HG02623 (cell line): ENCODE results near the gene SKIC8.

ENCODE experiments used
- ATAC-seq: cut with Tn5 transposase; IDR thresholded peaks from one replicate; pipeline ENCODE4 v1.9.1; 2021; ENCODE audit warnings: moderate library complexity; ENCODE audit not compliant: unreplicated experiment

Gene SKIC8

DNA sequence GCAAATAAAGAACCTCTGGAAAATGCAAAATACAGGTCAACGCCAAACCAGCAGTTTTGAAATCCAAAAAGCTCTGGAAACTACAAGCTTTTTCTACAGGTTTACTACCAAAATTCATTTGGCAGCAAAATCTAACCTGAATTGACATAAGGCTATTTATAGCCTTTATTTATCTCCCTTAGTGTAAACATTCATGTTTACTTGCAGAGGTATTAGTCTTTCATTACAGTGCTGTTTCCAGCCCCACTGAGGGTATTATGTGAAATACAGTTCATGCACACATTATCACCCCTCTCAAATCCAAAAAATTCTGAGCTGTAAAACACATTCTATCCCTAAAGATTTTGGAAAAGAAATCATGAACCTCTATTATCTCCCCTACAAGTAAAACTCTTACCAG, 7.2 kb downstream of the SKIC8 start:
- ATAC-seq = no peak

DNA sequence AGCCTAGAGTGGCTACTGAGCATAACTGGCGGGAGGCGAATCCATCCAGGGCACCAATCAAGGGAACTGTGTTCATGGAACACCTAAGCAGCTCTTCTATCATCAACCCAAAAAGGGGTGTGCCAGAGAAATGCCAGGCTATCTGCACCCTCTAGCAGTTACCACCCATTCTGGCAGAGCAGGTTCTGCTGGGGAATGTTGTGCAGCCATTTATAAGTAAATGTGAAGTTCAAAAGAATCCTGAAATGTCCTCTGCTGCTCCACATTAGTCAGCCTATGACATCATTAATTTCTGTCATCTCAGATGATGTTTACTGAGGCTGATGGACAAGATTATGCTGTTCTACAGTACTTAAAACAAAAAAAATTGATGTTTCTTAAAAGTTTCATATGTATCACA, 7.7 kb downstream of the SKIC8 start:
- ATAC-seq = no peak

- no peak for ATAC-seq
Observed at GRCh38 chr15:78291052-78291451, 8.4 kb downstream of the SKIC8 start.

DNA sequence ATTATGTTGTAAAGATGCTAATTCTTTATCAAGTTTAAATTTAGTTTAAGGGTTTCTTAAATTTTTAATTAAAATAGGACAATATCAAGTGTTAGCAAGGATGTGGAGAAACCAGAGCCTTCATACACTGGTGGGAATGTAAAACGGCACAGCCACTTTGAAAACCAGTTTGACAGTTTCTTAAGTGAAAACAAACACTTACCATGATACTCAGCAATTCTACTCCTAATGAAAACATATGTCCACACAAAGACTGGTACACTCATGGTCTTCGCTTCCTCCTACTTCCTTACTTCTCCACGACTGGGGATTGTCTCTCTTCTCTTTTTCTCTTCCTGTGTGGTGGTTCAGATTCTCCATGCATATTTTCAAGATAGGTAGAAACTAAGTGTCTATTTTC, 9.2 kb downstream of the SKIC8 start:
- ATAC-seq = no peak

DNA sequence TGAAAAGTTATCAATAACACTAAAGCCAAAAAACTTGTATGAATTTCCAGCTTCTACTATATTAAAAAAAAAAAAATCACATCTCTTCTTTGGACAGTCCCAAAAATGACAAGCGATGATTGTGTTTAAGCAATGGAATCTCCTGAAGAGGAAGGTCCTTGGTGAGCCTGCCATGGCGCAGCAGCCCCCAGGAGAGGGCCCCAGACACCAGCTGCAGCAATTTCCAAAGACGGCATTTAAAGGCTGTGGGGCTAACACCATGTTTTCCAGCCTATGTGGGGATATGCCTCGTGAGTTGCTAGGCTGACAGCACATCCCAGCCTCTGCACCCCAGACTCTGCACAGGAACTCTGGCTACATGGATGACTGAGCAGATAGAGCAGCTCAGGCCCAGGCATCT, 14.7 kb downstream of the SKIC8 start:
- no peak for ATAC-seq

DNA sequence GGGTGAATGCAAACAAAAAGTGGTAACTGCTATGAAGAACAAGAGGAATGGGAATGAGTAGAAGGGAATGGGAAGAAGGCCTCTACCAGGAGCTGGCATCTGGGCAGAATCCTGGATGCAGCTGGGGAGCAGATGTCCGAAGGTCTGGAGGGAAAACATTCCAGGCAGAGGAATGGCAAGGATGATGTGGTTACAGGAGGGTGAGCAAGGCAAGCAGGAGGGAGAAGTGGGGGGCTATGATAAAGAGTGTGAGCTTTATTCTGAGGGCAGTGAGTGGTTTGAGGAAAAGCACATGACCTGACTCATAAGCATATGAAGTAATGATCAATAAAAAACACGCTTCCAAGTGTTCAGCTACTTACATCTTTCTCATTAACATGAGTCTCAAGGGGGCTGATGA, 17.1 kb downstream of the SKIC8 start:
- no peak for ATAC-seq

DNA sequence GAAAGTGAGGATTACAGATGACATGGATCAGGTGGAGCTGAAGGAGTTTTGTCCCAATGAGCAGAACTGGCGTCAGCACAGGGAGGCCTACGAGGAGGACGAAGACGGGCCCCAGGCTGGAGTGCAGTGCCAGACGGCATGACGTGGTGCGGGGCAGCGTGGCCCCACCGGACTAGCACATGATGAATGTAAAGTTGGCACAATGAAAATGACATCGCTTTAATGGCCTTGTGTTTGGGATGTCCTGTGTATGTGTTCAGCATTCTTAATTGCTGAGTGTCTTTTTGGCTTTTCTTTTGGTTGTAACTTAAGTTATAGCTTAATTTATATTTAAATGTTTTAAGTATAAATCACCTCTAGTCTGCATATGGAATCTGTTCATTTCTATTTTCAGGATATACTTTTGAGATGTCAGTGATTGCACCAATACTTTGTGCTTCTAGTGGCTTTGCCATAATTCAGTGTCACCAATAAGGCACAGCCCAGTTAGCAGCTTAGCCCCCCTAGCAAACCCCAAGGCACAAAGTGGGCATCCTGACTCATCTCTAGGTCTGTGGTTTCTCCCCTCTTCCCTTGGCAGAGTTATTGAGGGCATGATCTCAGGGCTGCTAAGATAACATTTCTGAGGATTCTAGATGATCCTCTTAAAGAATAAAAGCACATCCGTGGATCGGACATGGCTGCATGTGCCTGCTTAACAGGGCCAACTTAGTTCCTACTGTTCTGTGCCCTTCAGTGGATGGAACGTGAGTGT, 18.9 kb downstream of the SKIC8 start:
- no peak for ATAC-seq

DNA sequence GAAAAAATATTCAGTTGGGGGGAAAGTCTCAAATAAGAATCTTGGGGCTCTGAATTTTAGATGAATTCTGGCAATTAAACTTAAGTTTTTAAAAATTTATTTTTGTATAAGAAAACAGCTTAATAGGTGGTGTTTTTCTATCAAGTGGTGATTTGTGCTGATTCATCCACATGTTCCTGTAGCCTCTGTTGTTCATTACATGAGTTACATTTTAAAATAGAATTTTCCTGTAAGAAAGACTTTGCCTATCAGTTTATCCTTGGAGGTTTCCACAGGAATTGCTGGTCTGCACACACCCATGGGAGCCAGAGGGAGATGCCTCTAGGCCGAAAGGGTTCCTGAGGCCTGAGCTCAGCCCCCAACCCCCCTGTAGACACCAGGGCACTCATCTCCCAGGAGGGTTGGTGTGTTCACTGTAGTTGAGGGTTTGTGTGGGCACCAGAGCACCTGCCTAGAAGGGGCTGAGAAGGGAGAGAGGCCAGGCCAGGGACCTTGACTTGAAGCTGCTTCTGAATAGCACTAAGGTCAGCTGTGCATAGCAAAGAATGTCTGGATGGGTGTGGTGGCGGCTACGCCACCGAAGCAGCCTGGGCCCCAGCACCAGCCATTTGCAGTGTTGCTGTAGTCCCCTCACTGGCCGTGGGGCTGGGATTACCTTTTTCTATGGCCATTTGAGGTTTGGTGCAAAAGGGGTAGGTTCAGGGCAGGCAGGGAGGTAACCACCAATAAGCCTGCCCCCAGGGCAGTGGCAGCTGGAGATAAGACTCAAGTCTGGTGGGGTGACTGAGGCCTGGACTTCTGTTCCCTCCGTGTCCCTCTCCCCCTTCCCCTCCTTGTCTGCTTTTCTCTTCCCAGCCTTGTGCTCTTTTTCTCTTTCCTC, 23.1 kb downstream of the SKIC8 start:
- ATAC-seq = no peak

DNA sequence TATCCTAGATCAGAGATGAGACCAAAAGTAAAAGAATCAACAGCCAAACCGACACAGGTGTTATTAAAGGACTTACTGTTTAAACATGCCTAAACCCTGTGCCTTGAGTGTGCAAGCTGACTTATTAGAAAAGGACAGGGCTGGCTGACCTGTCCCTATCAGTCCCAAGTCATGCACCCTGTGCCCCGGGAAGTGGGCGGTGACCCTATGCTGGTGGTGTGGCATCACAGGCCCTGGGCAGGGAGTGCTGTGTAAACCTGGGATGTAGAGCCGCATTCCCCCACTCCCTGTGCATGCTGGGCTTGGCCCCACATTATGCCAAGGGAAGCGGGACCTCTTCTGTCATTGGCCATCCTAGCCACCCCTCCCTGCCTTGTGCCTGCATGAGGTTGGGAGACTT, 24.4 kb downstream of the SKIC8 start:
- ATAC-seq = no peak

DNA sequence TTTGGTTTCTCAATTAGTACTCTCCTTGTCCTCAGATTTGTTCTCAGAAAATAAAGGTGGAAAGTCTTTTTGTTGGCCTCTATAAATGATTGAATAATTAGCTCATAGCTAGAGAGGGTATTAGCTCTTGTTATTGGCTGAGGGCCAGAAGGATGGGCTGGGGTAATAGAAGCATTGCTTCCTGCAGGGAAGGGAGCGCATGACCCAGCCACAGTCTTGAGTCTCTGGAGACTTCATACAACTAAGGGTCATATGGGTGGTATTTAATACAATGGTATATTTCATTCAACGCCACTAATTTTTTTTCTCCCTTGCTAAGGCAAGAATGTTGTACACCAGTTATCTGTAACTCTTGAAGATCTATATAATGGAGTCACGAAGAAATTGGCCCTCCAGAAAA, 26.6 kb downstream of the SKIC8 start:
- no peak for ATAC-seq

DNA sequence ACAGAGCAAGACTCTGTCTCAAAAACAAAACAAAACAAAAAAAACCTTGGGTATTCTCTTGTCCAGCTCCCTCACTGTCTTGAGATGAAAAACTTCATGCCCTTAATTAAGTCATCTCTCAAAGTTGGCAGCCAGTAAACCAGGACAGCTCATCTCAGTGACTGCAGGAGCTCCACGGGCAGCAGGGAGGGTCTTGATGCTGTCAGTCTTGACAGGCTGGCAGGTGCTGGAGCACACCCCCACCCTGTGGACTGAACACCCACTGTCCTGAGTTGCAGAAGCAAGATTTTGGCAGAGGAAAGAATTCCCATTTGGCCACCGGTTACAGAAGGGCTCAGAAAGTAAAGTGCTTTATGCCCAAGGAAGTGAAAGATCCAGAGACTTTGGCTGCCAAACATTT, 27.1 kb downstream of the SKIC8 start:
- no peak for ATAC-seq

GRCh38 chr15:78266806-78267205, 32.6 kb downstream of the SKIC8 start:
- ATAC-seq = no peak

DNA sequence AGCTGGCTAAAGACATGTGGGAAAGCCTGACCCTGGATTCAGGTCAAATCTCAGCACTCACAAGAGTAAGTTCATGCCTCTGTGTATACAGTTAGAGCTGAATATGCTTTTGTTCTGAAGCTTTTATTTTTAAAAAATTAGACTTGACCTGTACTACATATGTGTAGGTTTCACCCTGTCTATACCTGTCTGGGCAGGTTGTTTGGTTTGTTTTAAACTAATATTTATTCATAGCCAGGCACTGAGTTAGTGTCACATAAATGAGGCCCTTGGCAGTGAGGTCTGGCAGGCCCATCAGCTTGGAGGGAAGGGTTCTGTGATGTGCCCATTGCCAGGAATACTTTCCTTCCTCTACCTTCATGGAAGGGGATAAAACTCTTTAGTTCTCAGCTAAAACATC, 33.2 kb downstream of the SKIC8 start:
- ATAC-seq = no peak

DNA sequence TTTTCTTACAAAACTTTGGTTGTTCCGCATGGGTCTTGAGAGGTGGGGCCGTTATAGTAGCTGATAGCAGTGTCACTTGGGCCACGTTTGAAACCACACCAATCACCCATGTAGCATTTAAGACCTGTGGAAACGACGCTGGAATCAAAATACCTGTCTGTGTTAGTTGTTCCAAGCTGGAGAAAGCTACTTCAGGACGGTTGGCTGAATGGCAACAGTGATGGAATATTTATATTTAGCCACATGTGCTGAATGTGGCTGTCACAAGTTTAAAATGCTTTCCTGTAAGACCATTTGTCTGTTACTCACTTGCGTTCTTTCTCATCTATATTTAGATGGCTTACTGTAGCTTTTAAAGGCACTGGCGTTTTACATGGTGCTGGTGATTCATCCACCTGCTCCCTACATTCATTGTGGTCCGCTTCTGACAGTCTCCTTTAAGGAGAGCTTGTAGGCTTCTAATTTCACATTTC, 33.6 kb downstream of the SKIC8 start:
- no peak for ATAC-seq

DNA sequence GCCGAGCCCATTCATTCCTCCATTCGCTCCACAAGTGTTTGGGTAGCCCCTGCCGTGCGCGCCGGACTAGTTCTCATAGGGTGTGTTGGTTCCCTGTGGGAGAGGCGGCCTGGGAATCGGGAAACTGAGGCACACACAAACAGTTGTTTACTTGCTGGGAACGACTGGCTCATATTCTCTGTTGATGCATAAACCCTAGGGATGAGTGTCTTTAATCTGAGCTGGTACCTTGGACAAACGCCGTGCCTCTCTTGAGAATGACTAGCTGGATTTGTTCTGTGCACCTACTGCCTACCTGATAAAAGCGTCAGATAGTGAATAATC, 34.3 kb downstream of the SKIC8 start:
- no peak for ATAC-seq

DNA sequence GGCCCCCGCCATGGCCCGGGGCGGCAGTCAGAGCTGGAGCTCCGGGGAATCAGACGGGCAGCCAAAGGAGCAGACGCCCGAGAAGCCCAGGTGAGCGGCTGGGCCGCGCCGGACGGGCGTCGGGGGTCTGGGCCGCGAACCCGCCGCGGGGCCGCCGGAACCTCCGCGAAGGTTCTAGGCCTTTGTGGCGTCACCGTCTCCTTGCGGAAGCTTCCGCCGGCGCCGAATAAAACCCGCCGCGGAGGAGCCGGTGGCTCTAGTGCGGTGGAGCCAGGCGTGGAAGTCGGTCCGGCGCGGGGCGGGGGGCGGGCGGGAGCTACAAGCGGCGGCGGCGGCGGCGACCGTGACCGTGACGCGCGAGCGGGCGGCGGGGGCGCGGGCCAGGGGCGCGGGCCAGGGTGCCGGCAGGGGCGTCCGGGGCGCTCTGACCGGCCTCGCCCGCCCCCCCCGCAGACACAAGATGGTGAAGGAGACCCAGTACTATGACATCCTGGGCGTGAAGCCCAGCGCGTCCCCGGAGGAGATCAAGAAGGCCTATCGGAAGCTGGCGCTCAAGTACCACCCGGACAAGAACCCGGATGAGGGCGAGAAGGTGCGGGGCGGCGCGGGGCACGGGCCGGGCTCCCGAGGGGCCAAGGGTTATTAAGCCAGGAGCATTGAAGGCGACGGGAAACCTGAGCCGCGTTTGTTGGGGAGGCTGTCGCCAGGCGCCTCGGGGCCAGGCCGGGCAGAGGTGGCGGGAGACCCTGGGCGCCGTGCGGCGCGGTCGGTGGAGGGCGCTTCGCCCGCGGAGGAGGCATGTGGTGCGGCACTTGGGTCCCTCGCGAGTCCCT, 34.9 kb downstream of the SKIC8 start, which contains the start of gene DNAJA4:
TSS of gene DNAJA4 (plus strand) at position 259 of the 833 bp plus-strand sequence. CDS start at position 461, 202 bp downstream.
- ATAC-seq = no peak

DNA sequence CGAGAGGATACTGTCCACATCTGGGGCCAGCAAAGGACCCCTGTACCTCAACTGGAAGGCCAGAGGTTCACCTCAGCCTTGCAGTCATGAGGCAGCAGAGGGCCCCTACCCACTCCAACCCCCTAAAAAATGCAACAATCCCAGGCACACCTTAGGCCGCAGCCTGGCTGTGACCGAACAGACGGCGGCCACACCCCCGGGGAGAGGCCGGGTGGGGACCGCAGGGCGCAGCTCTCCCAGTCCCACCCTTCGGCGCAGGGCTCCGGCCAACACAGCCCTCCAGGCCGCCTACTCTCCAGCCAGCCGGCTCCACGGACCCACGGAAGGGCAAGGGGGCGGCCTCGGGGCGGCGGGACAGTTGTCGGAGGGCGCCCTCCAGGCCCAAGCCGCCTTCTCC, 35.5 kb downstream of the SKIC8 start:
- ATAC-seq = no peak

GRCh38 chr15:78263351-78263781, 36.0 kb downstream of the SKIC8 start:
- ATAC-seq = no peak

- no peak for ATAC-seq
Observed at GRCh38 chr15:78261062-78261461, 38.3 kb downstream of the SKIC8 start.

DNA sequence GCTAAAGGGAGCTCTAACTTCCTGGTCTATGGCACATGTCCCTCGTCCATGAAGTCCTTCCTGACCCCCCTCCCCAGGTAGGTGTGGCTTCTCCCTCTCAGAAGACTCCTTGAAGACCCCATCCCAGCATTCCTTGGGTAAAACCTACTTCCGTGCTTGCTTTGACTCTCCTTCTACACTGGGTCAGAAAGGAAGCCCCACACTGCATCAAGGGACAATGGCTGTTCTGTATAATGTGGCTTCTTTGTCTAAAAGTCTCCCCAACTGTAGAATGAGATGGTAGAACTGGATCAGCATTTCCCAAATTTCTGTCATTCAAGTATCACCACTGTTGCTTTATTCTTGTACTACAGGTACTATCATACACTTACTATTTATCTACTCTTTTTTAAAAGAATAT, 38.9 kb downstream of the SKIC8 start:
- ATAC-seq = no peak

DNA sequence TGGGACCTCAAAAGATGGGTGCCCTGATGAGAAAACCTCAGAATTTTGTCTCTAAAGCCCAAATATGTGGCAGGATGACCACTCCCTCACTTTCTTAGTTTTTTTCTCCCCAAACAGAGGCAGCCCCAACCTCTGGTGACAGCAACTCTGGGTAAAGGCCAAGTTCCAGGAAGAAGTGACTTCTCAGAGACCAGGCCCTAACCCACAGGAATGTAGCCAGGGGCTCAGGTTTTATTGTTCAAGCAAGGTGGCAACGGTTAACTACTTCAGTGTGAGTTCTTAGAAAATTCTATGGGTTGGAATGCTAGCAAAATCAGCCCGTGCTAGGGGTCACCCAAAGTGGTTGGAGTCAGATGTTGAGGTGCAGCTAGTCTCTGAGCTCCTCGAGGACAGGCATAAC, 40.2 kb downstream of the SKIC8 start:
- no peak for ATAC-seq
